PFSK-1 (cell line): ENCODE measurements around the gene CLIP1.

Experiments used
- POLR2AphosphoS5 ChIP-seq: IDR thresholded peaks from 2 replicates; pipeline ENCODE4 v1.6.1; 2012; ENCODE audit warnings: low read depth, mild to moderate bottlenecking, control low read depth, low read length, moderate library complexity
- REST ChIP-seq, 2 experiments: IDR thresholded peaks; 2 replicates each; pipeline versions ENCODE4 v1.6.1 to v1.8.0; 2011 to 2012; ENCODE audit warnings: low read depth in 2 of 2, low read length in 2 of 2, control low read depth in 1 of 2, inconsistent platforms in 1 of 2, mild to moderate bottlenecking in 1 of 2, moderate library complexity in 1 of 2; ENCODE audit not compliant: insufficient read depth in 1 of 2
- SIN3A ChIP-seq: IDR thresholded peaks from 2 replicates; pipeline ENCODE4 v1.6.1; 2012; ENCODE audit warnings: mild to moderate bottlenecking, low read length, moderate library complexity, borderline replicate concordance; ENCODE audit not compliant: insufficient read depth
- TAF1 ChIP-seq: IDR thresholded peaks from 2 replicates; pipeline ENCODE4 v1.6.1; 2012; ENCODE audit warnings: low read length, control low read depth, borderline replicate concordance; ENCODE audit not compliant: insufficient read depth

- TF ChIP-seq POLR2AphosphoS5 (no peak), REST (IDR thresholded peaks at IDR 0.05; ENCODE audit: insufficient read depth in 1 of 2, low read depth in 2 of 2, low read length in 2 of 2) (no peak), TAF1 (no peak), SIN3A (no peak)
Measured at GRCh38 chr12:122368361-122369073, 54.0 kb downstream of the CLIP1 start.
